ENCODE measurements around the gene RUFY4.
"Not testable (repeated sequence)": the region's sequence is repeated elsewhere in the genome, so short reads cannot be mapped to it uniquely, and the experiment has no call there.

Gene RUFY4

DNA sequence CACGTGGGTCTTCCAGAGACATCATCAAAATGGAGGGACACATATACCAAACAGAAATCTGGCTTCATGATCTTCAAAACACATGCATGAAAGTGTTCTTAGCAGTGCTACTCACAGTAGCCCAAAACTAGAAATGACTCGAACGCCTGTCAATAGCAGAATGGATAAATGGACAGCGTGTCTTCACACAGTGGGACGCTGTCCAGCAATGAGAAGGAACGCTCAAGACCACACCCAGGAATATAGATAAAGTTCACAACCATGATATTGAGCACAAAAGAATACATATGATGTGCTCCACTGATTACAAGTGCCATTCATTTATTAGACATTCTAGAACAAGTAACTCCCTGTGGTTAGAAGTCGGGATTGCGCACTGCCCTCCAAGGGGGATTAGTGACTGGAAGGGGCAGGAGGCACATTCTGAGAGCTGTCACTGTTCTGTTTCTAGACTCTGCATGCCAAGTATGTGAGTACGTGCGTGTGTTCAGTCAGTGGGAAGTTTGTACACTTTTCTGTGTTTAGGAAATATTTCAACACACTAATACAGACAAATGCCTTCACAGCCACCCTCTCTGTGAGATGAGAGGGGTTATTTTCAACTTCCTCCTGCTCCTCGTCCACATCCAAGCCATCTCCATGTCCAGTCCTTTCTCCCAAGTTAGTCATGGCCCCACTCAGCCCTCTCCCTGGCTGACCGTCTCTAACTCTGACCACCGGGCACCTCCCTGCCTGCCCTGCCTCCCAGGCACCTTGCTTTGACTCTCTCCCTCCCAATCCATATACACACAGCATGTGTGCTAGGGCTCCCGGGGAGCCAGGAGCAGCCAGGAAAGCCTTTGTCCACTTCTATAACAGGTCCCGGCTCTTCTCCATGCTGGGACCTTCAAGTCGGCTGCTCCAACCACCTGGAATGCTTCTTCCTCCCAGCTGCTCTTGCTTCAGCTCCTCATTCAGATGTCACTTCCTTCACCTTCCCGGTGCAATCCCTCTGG, 39.4 kb upstream of the RUFY4 start:
- in situ Hi-C loops (cut with MboI; ENCODE audit: low pct_unique_long_range_greater_than_20kb, low sequenced_read_pairs) = no loop called here
- DNase-seq = no peak

GRCh38 chr2:218030409-218031195, 38.5 kb upstream of the RUFY4 start:
- in situ Hi-C loops (cut with MboI; ENCODE audit: low pct_unique_long_range_greater_than_20kb, low sequenced_read_pairs) = no loop called here
- DNase-seq = no peak

- in situ Hi-C loops (cut with MboI; ENCODE audit: low pct_unique_long_range_greater_than_20kb, low sequenced_read_pairs) = no loop called here
- no peak for DNase-seq
These were observed 37.8 kb upstream of the RUFY4 start for GRCh38 chr2:218031261-218031660.

- DNase-seq = no peak
These were observed 37.2 kb upstream of the RUFY4 start for GRCh38 chr2:218031771-218032257.

DNA sequence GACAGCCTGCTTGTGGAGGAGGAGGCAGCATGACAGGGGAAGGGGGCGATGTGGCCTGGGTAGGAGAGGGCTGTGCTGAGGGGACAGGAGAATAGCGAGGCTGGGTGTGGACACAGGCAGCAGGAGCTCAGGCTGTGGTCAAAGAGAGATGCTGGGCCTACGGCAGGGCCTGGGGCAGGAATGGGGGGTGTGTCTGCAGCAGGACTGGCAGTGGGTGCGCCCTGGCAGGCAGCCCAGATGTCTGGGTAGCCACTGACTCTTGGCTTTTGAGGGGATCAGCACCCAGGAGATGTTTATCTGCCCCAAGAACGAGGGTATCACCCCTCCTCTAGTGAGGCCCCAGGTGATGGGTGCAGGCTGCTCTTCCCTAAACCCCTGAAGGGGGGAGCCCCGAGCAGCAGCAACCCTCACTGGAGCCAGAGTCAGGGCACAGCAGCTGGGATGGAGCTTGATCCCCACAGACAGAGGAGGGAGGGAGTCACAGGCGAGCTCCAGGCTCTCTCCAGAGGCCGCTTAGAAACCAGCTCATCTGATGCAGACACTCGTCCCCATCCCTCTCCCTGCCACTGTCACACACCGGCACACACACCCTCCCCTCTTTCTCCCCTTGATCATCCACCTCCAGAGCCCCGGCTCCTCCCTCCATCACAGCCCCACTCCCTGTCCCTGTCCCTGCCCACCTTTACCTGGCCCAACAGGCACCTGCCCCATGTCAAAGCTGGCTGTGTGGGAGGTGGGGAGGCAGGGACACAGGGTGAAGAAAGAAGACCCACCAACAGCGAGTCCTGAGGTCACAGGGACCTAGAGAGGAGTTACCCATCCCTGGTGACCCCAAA, 36.5 kb upstream of the RUFY4 start:
- DNase-seq = no peak
- in situ Hi-C loops (cut with MboI; ENCODE audit: low pct_unique_long_range_greater_than_20kb, low sequenced_read_pairs) = no loop called here

More at GRCh38 chr2:218031771-218032257, 37.2 kb upstream of the RUFY4 start:
- in situ Hi-C loops (cut with MboI; ENCODE audit: low pct_unique_long_range_greater_than_20kb, low sequenced_read_pairs) = no loop called here

DNA sequence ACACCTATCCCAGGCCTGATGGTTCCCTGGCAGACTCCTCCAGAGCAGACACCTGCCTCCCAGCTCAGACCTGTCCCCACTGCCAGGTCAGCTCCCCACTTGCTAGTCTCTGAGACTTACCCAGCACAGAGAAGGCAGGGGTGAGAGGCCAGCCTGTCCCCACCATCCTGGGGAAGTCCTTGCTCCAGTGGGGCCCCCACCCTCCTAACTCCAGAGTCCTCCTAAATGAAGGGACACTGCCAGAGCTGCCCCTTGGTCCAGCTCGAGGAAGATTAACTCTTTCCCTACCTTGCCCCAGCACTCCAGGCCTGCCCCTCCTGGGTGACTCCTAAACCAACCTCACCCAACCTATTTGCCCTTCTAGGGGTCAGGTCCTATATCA, 35.9 kb upstream of the RUFY4 start:
- in situ Hi-C loops (cut with MboI; ENCODE audit: low pct_unique_long_range_greater_than_20kb, low sequenced_read_pairs) = no loop called here

GRCh38 chr2:218033590-218034496, 35.2 kb upstream of the RUFY4 start:
- no peak for DNase-seq
- in situ Hi-C loops (cut with MboI; ENCODE audit: low pct_unique_long_range_greater_than_20kb, low sequenced_read_pairs) = no loop called here

More for the DNA sequence above, 35.9 kb upstream of the RUFY4 start:
- DNase-seq = no peak

GRCh38 chr2:218034497-218035213, 34.4 kb upstream of the RUFY4 start:
- peak; percentile 59 for DNase-seq
- in situ Hi-C loops (cut with MboI; ENCODE audit: low pct_unique_long_range_greater_than_20kb, low sequenced_read_pairs) = not testable (repeated sequence)

GRCh38 chr2:218035463-218036100, 33.5 kb upstream of the RUFY4 start:
- no peak for DNase-seq

DNA sequence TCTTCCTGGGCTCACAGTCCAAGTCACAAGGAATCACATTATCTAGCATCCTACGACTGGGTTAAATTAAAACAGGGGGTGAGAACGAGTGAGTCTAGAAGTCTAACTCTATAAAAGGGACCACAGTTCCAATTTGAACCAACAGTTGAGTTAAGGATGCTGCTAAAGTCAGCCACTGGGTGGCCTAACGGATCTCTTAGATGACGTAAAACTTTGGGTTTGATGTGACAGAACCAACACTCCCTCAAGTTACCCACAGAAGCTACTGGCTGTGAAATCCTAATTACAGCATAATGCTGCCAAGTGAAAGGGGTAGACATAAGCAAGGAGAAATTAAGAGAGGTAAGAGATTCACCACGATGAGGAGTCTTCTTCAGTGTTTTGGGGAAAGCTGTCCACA, 32.7 kb upstream of the RUFY4 start:
- no peak for DNase-seq
- in situ Hi-C loops (cut with MboI; ENCODE audit: low pct_unique_long_range_greater_than_20kb, low sequenced_read_pairs) = no loop called here

More at GRCh38 chr2:218035463-218036100, 33.5 kb upstream of the RUFY4 start:
- in situ Hi-C loops (cut with MboI; ENCODE audit: low pct_unique_long_range_greater_than_20kb, low sequenced_read_pairs) = no loop called here

DNA sequence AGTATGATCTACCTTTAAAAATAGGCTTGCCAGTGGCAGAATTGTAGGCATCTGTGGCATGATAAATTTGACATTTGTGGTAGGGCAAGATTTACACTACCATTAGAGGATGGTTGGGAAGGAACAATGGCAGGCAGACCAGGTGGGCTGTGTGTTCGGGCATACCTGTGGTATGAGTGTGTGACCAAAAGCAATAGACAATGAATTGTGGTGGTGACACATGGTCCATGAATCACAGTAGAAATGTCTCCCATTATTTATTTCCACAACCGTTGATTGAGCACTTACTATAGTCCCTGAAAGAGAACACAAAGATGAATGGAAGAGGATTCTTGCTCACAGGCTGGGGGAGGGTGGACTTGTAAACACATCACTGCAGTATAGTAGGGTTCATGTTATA, 29.9 kb upstream of the RUFY4 start:
- in situ Hi-C loops (cut with MboI; ENCODE audit: low pct_unique_long_range_greater_than_20kb, low sequenced_read_pairs) = no loop called here
- no peak for DNase-seq

DNA sequence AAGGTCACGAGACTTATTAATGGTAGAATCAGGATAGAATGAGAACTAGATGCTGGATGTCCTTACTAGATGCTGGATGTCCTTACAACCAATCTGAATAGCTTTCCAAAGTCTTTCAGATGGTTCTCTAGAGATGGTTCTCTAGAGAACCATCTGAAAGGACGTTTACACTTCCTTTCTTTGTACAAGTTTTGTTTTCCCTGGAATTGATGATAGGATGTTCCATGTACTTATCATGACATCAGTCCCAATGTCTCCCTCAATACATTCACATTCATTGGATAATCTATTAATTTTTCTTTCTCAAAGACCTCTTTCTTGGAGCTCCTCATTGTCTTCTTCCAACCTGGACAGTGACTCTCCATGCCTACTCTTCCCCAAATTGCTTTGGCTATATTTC, 28.2 kb upstream of the RUFY4 start:
- in situ Hi-C loops (cut with MboI; ENCODE audit: low pct_unique_long_range_greater_than_20kb, low sequenced_read_pairs) = no loop called here
- no peak for DNase-seq

GRCh38 chr2:218041302-218042168, 27.5 kb upstream of the RUFY4 start:
- in situ Hi-C loops (cut with MboI; ENCODE audit: low pct_unique_long_range_greater_than_20kb, low sequenced_read_pairs) = no loop called here
- DNase-seq = no peak

DNA sequence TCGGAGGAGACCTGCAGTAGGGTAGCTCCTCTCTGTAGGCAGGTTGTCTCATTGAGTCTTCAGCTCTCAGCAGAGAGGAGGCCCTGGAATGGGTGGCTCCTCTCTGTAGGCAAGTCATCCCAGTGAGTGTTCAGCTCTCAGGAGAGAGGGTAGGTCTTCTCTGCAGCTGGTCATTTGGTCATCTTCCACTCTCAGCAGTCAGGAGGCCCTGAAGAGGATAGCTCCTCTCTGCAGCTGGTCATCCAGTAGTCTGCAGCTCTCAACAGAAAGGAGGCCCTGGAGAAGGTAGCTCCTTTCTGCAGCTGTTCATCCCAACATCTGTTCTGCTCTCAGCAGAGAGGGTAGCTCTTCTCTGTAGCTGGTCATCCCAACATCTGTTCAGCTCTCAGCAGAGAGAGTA, 26.0 kb upstream of the RUFY4 start:
- in situ Hi-C loops (cut with MboI; ENCODE audit: low pct_unique_long_range_greater_than_20kb, low sequenced_read_pairs) = no loop called here
- no peak for DNase-seq

- DNase-seq = no peak
- in situ Hi-C loops (cut with MboI; ENCODE audit: low pct_unique_long_range_greater_than_20kb, low sequenced_read_pairs) = no loop called here
These were observed 25.3 kb upstream of the RUFY4 start for GRCh38 chr2:218043701-218044109.

DNA sequence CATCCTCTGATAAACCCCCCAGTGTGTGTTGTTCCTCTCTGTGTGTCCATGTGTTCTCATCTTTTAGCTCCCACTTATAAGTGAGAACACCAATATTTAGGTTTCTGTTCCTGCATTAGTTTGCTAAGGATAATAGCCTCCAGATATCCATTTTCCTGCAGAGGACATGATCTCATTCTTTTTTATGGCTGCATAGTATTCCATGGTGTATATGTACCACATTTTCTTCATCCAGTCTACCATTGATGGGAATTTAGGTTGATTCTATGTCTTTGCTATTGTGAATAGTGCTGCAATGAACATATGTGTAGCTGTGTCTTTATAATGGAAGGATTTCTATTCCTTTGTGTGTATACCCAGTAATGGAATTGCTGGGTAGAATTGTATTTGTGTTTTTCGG, 24.5 kb upstream of the RUFY4 start:
- in situ Hi-C loops (cut with MboI; ENCODE audit: low pct_unique_long_range_greater_than_20kb, low sequenced_read_pairs); DNase-seq: not testable (repeated sequence)

All from KBM-7 (cell line).